ENCODE data around the gene ZNF521. TPM values are rescaled to one million over a fixed set of nuclear protein-coding genes. Genes with fewer than 3 reads are reported as not detected.

ZNF521 gene
- total and polyA plus RNA-seq, 10 of the 15 experiments (the other 5 are each of a cell fraction or from before 2014, with no cell fraction given), result 0.02 to 0.05 (median 0.04) TPM; not detected in 6

GRCh38 chr18:25077944-25078723 lies 273.8 kb downstream of the ZNF521 start:
- BruUV-seq (replicated peaks), result no TSS peak
- no peak overlapping the region for H3K4me3 ChIP-seq
- RAD21 ChIA-PET (ENCODE audit: unreplicated experiment), result no interaction called here
- CTCF ChIA-PET, result no interaction called here
- H3K36me3 ChIP-seq (ENCODE audit: control insufficient read depth in 2 of 2, insufficient read depth in 2 of 2, low read length in 1 of 2), result no peaks in the 10 kb centered on the region
- H3K9ac ChIP-seq (ENCODE audit: control insufficient read depth, insufficient read depth, low read length), result no peak overlapping the region
- H3K79me2 ChIP-seq (ENCODE audit: control insufficient read depth, insufficient read depth, low read length), result no peaks in the 10 kb centered on the region
- no peak for ATAC-seq
- no peak for DNase-seq (ENCODE audit: low read depth, low spot score)
- H3K9me3 ChIP-seq (replicated peaks; ENCODE audit: control insufficient read depth, insufficient read depth, low read length), result no peaks in the 10 kb centered on the region
- POLR2A ChIA-PET, result no interaction called here
- H3K27ac ChIP-seq (ENCODE audit: control insufficient read depth, insufficient read depth), result no peak overlapping the region
- WGBS (ENCODE audit: insufficient coverage, insufficient replicate concordance, low lambda C conversion rate, missing lambda C conversion rate), result 40% methylated on average over 18 of the region's 18 CpGs
- intact Hi-C loops (cut with micrococcal nuclease; ENCODE audit: unreplicated experiment), result no loop called here
- no peaks in the 10 kb centered on the region for H3K27me3 ChIP-seq (replicated peaks in 1 of 2; ENCODE audit: control insufficient read depth in 2 of 2, insufficient read depth in 2 of 2, low read length in 1 of 2)
- in situ Hi-C loops (cut with MboI), result no loop called here
- no peak for TF ChIP-seq BMI1 (IDR thresholded peaks at IDR 0.05; ENCODE audit: borderline replicate concordance)
- TF ChIP-seq BCL3 (IDR thresholded peaks at IDR 0.05; ENCODE audit: borderline replicate concordance, insufficient read depth, low read depth, low read length, poor library complexity, severe bottlenecking), result no peak
- H2AFZ ChIP-seq (ENCODE audit: control insufficient read depth, low read depth, low read length), result no peak overlapping the region
- FAIRE-seq, result no peak
- no peaks in the 10 kb centered on the region for H4K20me1 ChIP-seq (ENCODE audit: control insufficient read depth, insufficient read depth)
- H3K4me1 ChIP-seq (ENCODE audit: control insufficient read depth, insufficient read depth, low read length), result no peaks in the 10 kb centered on the region
- SMC1A ChIA-PET (ENCODE audit: uncharacterized antibody, unreplicated experiment), result no interaction called here
- H3K4me2 ChIP-seq (ENCODE audit: control insufficient read depth, insufficient read depth), result no peak overlapping the region

GRCh38 chr18:25077038-25077943 lies 274.7 kb downstream of the ZNF521 start:
- POLR2A ChIA-PET, result no interaction called here
- no TSS peak for BruUV-seq (replicated peaks)
- intact Hi-C loops (cut with micrococcal nuclease; ENCODE audit: unreplicated experiment) (no loop called here), in situ Hi-C loops (cut with MboI) (no loop called here)
- Histone ChIP-seq H3K9ac (ENCODE audit: control insufficient read depth, insufficient read depth, low read length) (no peak overlapping the region), H3K36me3 (ENCODE audit: control insufficient read depth in 2 of 2, insufficient read depth in 2 of 2, low read length in 1 of 2) (no peaks in the 10 kb centered on the region), H3K4me2 (ENCODE audit: control insufficient read depth, insufficient read depth) (no peak overlapping the region), H3K27me3 (replicated peaks in 1 of 2; ENCODE audit: control insufficient read depth in 2 of 2, insufficient read depth in 2 of 2, low read length in 1 of 2) (no peaks in the 10 kb centered on the region), H2AFZ (ENCODE audit: control insufficient read depth, low read depth, low read length) (no peak overlapping the region), H3K4me3 (no peak overlapping the region), H3K79me2 (ENCODE audit: control insufficient read depth, insufficient read depth, low read length) (no peaks in the 10 kb centered on the region), H3K27ac (ENCODE audit: control insufficient read depth, insufficient read depth) (no peak overlapping the region), H4K20me1 (ENCODE audit: control insufficient read depth, insufficient read depth) (no peaks in the 10 kb centered on the region), H3K4me1 (ENCODE audit: control insufficient read depth, insufficient read depth, low read length) (no peaks in the 10 kb centered on the region), H3K9me3 (replicated peaks; ENCODE audit: control insufficient read depth, insufficient read depth, low read length) (no peaks in the 10 kb centered on the region)
- CTCF ChIA-PET, result no interaction called here
- SMC1A ChIA-PET (ENCODE audit: uncharacterized antibody, unreplicated experiment), result no interaction called here
- RAD21 ChIA-PET (ENCODE audit: unreplicated experiment), result no interaction called here
- DNase-seq (ENCODE audit: low read depth, low spot score) (no peak), ATAC-seq (no peak), FAIRE-seq (no peak)
- 59% methylated on average over 19 of the region's 19 CpGs for WGBS (ENCODE audit: insufficient coverage, insufficient replicate concordance, low lambda C conversion rate, missing lambda C conversion rate)
- TF ChIP-seq IKZF2 (IDR thresholded peaks at IDR 0.05) (no peak), MYC (IDR thresholded peaks at IDR 0.05; ENCODE audit: insufficient read depth, insufficient read length, insufficient replicate concordance, low read length, severe bottlenecking) (no peak), MTA3 (IDR thresholded peaks at IDR 0.05; ENCODE audit: borderline replicate concordance, low read length) (no peak), KLF5 (IDR thresholded peaks at IDR 0.05; ENCODE audit: partially characterized antibody) (no peak), ATF7 (IDR thresholded peaks at IDR 0.05; ENCODE audit: low read depth) (no peak), BACH1 (IDR thresholded peaks at IDR 0.05; ENCODE audit: borderline replicate concordance) (no peak), ZNF592 (IDR thresholded peaks at IDR 0.05) (no peak)
